HG03565 (cell line): ENCODE measurements around the gene ZDHHC14.

Experiments
- ATAC-seq: cut with Tn5 transposase; IDR thresholded peaks from one replicate; pipeline ENCODE4 v1.9.1; 2021; ENCODE audit warnings: mild to moderate bottlenecking, moderate library complexity; ENCODE audit not compliant: unreplicated experiment

Gene ZDHHC14

GRCh38 chr6:157632821-157633220 lies 251.8 kb downstream of the ZDHHC14 start:
- ATAC-seq, result no peak

- no peak for ATAC-seq
Measured at GRCh38 chr6:157634546-157634945, 253.6 kb downstream of the ZDHHC14 start.

DNA sequence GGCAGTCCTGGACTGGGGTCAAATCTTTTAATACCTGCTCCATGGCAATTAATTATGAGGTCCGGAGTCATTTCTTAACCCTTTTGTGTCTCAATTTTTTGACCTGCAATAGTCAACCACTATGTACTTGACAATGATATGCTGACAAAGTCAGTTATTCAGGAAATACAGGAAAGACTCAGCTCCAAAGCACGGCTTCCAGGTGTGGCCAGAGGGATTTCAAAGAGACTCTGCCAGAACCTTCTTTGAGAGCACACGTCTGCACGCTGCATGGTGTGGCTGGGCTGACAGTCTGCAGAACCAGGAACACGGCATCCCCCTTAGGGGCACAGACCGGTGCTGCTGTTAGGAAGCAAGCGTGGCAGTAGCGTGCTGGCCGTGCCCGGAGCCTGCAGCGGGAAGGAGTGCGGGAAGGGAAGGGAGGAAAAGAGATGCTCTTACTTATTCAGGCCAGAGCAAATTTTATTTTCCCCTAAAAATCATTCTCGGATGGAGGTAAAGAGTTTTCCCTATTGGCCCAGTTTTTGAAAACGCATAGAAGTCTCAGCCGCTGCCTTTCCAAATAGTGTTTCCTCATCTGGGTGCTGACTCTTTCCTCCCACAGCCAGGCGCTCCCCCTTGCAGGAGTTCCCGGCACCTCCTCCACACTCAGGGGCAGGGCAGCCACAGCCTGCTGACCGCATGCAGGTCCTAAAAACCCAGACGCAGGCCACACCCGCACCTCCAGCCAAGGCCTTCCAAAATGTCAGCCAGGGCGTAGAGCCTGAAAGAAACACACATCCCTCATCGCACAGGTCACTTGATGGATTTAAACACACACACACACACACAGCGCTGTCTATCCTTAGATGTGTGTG lies 254.6 kb downstream of the ZDHHC14 start:
- ATAC-seq, result no peak

- no peak for ATAC-seq
Measured at GRCh38 chr6:157637516-157637915, 256.5 kb downstream of the ZDHHC14 start.

- ATAC-seq, result no peak
Measured at GRCh38 chr6:157637941-157638662, 257.1 kb downstream of the ZDHHC14 start.

DNA sequence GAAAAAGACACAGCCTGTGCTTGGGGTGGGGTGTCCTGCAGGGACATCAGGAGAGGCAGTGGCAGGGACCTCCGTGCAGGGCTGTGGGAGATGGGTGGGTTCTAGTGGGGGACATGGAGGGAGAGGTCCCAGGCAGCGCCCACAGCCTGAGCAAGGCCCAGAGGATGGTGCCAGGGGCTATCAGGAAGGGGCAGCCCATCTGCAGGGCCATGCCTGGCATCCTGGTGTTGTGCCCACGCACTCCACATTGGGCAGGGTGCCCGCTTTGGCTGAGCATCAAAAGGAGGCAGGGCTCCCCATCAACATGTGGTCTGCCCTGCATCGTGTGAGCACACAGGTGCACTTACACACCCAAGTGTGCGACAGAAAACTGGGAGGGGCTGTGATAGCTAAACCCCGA lies 257.8 kb downstream of the ZDHHC14 start:
- no peak for ATAC-seq

GRCh38 chr6:157640746-157641451 lies 259.9 kb downstream of the ZDHHC14 start:
- no peak for ATAC-seq

DNA sequence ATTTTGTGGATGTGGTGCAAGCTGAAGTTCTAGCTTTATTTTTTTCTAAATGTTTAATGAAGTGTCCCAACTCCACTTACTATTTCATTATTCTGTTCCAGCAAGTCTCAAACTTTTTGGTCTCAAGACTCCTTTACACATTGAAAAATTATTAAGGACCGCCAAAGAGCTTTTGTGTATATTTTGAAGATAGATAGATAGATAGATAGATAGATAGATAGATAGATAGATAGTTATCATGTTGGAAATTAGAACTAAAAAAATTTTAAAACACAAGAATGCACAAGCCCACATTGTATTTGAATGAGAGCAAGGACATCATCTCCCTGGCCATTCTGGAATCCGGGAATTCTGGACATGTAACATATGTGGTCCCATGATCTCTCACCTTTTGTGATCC lies 260.8 kb downstream of the ZDHHC14 start:
- no peak for ATAC-seq

- no peak for ATAC-seq
Measured at GRCh38 chr6:157642736-157643135, 261.7 kb downstream of the ZDHHC14 start.

- ATAC-seq, result no peak
Measured at GRCh38 chr6:157644043-157644810, 263.2 kb downstream of the ZDHHC14 start.

DNA sequence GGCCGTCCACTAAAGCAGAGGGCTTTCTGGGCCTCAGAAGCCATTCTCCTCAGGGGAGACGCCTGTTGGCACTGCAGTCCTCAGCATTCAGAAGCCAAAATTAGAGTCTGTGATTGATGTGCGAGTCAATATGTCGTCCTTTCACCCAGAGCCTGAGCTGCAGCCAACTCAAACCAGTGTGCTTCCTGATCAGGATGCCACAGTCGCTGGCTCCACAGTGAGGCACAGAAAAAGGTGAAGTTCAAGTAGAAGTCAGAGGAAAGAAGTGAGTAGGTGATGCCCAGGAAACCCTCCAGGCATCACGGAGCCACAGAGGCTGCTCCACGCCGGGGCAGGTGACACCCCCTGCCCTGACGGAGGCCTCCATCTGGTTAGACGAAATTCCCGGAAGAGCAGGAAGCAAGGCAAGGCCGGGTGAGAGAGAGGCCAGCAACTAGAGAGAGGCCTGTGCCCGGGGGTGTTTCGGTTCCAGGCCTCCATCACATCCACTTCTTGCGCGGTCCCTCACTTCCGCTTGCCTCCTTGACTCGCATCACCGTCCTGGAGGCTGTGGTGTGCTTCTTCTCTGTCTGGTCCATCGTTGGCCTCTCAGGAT lies 264.3 kb downstream of the ZDHHC14 start:
- ATAC-seq, result no peak

- ATAC-seq, result no peak
Measured at GRCh38 chr6:157646012-157646411, 265.0 kb downstream of the ZDHHC14 start.

DNA sequence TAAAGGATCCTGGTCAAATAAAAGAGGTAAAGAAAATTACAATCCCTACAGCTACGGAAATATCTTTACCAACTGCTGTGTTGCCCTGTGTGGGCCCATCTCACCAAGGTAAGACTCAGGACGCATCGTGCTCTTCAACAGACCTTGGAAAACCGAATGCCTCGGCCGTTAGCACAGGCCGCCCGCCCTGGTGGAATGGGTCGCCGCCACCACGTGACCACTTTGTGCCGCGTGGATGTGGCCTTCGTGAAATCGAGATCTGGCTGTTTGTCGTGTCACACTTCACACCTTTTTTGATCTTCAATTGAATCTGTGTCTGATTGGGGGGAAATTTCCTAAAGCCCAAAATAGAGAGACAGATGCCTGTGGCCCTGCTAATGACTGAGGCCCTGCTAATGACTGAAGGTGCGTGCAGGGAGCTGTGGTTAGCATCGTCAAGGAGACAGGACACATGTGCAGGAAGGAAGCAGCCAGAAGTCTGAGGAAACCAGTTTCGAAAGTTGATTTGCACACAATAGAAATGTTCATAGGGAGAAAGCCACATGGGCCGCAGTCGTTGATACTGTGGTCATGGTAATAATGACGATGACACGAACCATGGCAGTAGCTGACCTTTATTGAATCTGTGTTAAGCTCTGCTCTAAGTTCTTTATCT lies 266.4 kb downstream of the ZDHHC14 start:
- ATAC-seq, result no peak

GRCh38 chr6:157648561-157648960 lies 267.6 kb downstream of the ZDHHC14 start:
- no peak for ATAC-seq

GRCh38 chr6:157649311-157650260 lies 268.6 kb downstream of the ZDHHC14 start:
- ATAC-seq, result no peak

DNA sequence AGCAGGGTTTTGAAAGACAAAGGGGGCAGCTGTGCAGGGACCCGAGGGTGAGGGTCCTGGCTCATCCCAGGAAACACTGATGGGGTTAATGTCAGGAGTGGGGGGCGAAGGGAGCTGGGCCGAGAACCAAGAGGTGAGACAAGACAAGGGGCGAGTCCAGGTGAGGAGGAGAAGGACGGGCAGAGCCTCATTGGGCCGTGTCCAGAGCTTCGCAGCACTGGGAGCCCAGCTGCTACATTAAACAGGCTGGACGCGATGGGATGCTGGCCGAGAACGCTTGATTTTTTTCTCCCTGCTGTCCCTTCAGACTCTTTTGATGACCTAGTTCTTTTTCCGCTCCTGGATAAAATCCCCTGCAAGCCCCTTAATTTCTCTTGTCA lies 269.3 kb downstream of the ZDHHC14 start:
- ATAC-seq, result no peak

- ATAC-seq, result no peak
Measured at GRCh38 chr6:157650801-157651200, 269.8 kb downstream of the ZDHHC14 start.

GRCh38 chr6:157651731-157652490 lies 270.9 kb downstream of the ZDHHC14 start:
- ATAC-seq, result no peak
